NCI-H187 (cell line): ENCODE data around the gene WDR44.
"Not testable (repeated sequence)": the region's sequence is repeated elsewhere in the genome, so short reads cannot be mapped to it uniquely, and the experiment has no call there.

ENCODE experiments used
- DNase-seq, 2 experiments: peaks; one replicate each; lab custom pipeline; 2025; lab: John Stamatoyannopoulos, UW

Gene WDR44

GRCh38 chrX:118345464-118346257, at the start of gene WDR44:
WDR44 (plus strand) TSS chrX:118346106; CDS start chrX:118346504, 398 bp downstream.
- peak; percentile 82 to 88 for DNase-seq

- DNase-seq, result not testable (repeated sequence)
These were observed 40.1 kb upstream of the WDR44 start for GRCh38 chrX:118305827-118306226.

- DNase-seq, result no peak
These were observed 30.4 kb upstream of the WDR44 start for GRCh38 chrX:118315529-118315928.

GRCh38 chrX:118324588-118324987, 21.3 kb upstream of the WDR44 start:
- DNase-seq, result no peak

- DNase-seq, result no peak
These were observed 20.5 kb upstream of the WDR44 start for GRCh38 chrX:118325453-118325852.

- DNase-seq, result no peak
These were observed 16.7 kb upstream of the WDR44 start for GRCh38 chrX:118329175-118329574.

- DNase-seq, result no peak
These were observed 8.2 kb upstream of the WDR44 start for GRCh38 chrX:118337687-118338086.

GRCh38 chrX:118338930-118339329, 7.0 kb upstream of the WDR44 start:
- no peak for DNase-seq

- DNase-seq, result no peak
These were observed 852 bp upstream of the WDR44 start for GRCh38 chrX:118345045-118345463.

- DNase-seq, result peak; percentile 19 to 24
These were observed 570 bp downstream of the WDR44 start for GRCh38 chrX:118346258-118347094.

GRCh38 chrX:118347131-118347530, 1.2 kb downstream of the WDR44 start:
- DNase-seq, result no peak

GRCh38 chrX:118347736-118348135, 1.8 kb downstream of the WDR44 start:
- DNase-seq, result no peak

- no peak for DNase-seq
These were observed 2.4 kb downstream of the WDR44 start for GRCh38 chrX:118348186-118348810.

GRCh38 chrX:118349188-118349587, 3.3 kb downstream of the WDR44 start:
- no peak for DNase-seq

- DNase-seq, result no peak
These were observed 4.3 kb downstream of the WDR44 start for GRCh38 chrX:118350221-118350620.

- DNase-seq, result no peak
These were observed 4.8 kb downstream of the WDR44 start for GRCh38 chrX:118350706-118351105.

GRCh38 chrX:118352566-118352965, 6.7 kb downstream of the WDR44 start:
- DNase-seq, result no peak

- DNase-seq, result no peak
These were observed 7.4 kb downstream of the WDR44 start for GRCh38 chrX:118353081-118353850.

- DNase-seq, result no peak
These were observed 9.5 kb downstream of the WDR44 start for GRCh38 chrX:118355225-118355920.

GRCh38 chrX:118356154-118356701, 10.3 kb downstream of the WDR44 start:
- no peak for DNase-seq
